Posterior vena cava (tissue), 2 donors: Measurements from ENCODE around the gene INTS1. TPM values are rescaled to one million over a fixed set of nuclear protein-coding genes. Genes with fewer than 3 reads are reported as not detected.

Experiments used
- DNase-seq: peaks from one replicate; pipeline ENCODE4 v3.0.0-alpha.2; 2020; ENCODE audit warnings: low spot score
- intact Hi-C, 2 donors: fragments of 100-400 bp; cut with DNase I; formaldehyde crosslinking; loops; one replicate each; pipeline versions ENCODE4 v1.14.1 to v1.14.2; 2022 to 2023
- total RNA-seq, 2 donors: library from RNA; stranded (reverse); fragmentation: NEBNext Ultra II Directional; extraction: Animal tissue kit (Norgen Biotek cat#: 25700); gene quantifications; one replicate each; pipeline ENCODE4 v1.2.1, GENCODE V29; 2021
- donor health status: DM: yes; HTN: yes; CAD: no.
- donor health status: DM: yes; HTN: yes; CAD: no.

Gene INTS1
- total RNA-seq, 2 donors from 2014 or later: 50.3 to 55.1 TPM

DNA sequence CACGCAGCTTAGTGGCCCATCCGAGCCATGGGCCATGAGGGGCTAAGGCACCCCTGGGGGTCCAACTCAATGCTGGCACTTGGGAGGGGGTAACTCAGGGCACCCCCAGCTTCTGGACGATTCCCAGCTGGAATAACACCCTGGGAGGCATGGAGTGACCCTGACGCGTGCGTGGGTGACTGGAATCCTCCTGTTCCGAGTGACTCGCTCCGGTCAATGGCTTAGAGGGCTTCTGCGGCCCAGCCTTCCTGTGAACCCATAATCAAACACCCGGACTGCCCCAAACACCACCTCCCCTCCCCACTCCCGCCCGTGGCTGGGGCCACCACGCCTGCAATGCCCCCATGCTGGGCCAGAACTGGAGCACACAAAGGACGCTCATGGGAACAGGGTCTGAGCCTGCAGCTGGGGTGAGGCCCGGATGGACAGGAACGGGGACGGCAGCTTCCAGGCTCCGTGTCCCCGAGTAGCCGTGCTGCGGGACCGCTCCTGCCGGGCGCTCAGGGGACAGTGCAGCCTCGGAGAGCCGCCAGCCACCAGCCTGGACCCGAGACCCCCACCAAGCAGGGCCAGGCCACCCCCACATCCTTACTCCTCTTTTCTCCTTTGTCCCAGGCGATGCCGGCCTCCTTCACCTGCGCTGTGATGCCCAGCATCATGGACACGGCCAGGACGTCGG lies 8.5 kb downstream of the INTS1 start:
- DNase-seq: no peak

DNA sequence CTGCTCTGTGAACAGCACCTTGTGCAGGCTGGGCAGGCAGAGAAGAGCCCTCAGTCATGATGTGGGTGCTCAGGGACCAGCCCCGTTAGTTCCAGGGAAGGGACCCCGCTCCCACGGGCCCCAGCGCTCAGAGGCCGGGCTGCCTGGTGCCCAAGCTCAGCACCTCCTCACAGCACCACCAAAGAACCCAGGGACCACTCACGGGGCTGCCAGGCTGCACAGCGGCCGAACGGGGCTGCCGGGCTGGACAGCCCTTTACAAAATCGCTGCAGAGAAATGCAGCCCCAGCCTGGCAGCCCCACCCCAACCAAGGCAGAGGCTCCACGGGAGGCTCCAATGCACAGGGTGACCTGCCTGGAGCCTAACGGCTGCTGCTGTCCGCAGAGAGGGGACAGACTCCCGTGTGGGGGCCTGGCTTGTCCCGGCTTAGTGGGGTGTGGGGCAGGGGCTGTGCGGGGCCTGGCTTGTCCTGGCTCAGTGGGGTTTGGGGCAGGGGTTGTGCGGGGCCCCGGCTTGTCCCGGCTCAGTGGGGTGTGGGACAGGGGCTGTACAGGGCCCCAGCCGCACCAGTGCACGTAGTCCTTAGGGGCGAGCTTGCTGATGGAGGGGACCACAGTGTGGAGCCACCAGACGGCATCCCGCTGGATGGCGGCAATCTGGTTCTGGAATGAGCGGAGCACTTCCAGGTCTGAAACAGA lies 9.2 kb downstream of the INTS1 start:
- intact Hi-C loops: no loop called here
- no peak for DNase-seq

More for the DNA sequence above, 8.5 kb downstream of the INTS1 start:
- intact Hi-C loops: no loop called here

DNA sequence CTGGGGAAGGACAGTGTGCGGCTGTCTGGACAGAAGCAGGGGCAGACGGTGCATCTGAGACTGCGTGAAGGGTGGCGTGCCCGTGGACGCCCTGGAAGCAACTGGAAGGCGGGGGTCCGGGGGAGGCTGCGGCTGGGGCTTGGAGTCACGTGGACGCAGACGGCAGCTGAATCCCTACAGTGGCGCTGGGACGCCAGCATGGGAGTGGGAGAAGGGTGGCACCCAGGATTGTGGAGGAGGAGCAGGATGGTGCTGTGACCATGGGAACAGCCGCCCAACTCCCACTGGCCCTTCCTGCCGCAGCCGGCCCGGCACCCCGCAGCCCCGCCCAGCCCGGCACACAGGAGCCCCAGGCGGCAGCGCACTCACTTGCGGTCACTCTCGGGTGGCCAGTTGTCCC lies 9.7 kb downstream of the INTS1 start:
- intact Hi-C loops: no loop called here
- no peak for DNase-seq

DNA sequence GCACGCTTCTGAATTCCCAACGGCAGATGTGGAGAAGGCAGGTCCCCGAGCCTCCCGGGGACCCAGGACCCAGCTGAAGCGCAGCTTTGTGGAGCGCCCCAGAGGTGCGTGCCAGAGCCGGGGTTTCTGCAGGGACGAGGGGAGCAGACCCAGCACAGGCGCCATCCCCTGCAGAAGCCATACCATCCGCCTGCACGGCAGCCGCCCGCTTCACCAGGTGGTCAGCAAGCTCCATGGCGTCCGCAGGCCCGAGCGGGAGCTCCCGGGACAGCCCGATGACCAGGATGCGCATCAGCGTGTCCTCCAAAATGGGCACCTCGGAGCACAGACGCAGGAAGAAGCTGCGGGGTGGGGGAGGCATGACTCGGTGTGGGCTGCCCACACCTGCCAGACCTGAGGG lies 10.6 kb downstream of the INTS1 start:
- intact Hi-C loops: no loop called here
- no peak for DNase-seq

DNA sequence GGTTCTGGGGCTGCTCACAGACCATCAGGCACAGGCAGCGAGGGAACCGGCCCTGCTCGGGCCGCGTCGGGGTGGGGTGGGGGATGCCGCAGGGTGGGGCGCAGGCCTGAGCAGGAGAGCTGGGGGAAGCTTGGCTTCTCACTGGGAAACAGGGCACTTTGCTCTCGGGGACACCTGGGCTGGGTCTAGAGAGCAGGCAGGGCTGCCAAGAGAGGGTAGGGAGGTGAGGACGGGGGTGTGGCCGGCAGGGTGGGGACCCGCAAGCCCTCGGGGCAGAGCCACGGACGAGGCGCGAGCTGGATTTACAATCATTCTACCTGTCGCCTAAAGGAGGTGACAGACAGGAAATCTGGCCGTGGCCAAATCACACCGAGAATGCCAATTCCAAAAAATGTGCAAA lies 11.1 kb downstream of the INTS1 start:
- intact Hi-C loops: no loop called here
- DNase-seq: no peak

DNA sequence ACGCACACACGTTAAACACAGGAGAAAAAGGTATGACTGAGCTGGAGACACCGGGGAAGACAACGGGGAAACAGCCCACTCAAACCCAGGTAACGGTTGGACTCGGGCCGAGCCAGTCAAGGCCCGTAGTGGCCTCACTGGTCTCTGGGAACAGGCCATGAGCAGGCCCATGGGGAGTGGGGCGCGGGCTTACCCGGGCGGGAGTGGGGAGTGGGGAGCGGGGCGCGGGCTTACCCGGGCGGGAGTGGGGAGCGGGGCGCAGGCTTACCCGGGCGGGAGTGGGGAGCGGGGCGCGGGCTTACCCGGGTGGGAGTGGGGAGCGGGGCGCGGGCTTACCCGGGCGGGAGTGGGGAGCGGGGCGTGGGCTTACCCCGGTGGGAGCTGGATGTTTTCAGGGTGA lies 11.5 kb downstream of the INTS1 start:
- no peak for DNase-seq
- intact Hi-C loops: no loop called here

DNA sequence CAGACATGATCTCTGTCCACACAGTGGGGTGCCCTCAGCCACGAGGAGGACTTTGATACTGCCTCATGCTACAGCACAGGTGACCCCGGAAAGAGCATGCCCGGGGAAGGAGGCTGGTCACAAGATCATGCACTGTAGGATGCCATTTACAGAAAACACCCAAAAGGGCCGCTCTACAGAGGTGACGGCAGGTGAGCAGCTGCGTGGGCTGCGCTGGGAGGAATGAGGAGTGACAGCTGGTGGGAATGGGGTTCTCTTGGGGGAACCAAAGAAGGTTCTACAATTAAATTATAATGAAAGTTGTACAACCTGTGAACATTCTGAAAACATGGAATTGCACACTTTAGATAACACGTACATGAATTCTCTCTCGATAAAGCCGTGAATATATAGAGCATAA lies 12.0 kb downstream of the INTS1 start:
- no peak for DNase-seq
- intact Hi-C loops: no loop called here

DNA sequence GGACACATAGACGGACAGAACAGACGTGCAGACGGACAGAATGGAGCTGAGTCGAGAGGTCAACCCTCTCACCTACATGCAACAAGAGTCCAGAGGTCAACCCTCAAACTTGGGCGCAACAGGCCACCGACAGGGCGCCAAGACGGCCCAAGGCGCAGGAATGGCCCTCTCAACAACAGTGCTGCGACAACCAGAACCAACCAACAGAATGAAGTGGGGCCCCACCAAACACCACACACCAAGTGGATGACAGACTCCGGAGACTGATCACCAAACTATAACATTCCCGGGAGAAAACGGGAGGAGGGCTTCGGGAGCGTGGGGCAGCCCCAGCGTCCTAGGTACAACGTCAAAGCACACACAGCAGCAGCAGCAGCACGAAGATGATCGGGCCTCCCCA lies 13.4 kb downstream of the INTS1 start:
- no peak for DNase-seq
- intact Hi-C loops: no loop called here

DNA sequence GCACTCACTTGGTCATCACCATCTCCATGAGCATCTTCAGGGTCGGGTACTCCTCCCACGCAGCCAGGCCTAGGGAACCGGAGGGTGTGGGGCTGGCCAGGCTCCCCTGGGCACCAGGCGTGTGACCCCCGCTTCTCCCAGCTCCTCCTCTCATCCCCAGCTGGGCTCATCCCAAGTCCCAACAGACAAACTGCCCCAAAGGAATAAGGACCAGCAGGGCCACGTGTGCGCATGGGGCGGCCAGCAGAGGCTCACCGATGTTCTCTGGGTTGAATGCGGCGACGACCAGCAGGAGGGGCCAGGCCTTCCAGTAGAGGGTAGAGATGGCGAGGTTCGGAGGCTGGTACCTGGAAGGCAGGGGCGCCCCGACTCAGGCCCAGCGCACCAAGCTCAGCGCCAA lies 14.9 kb downstream of the INTS1 start:
- intact Hi-C loops: no loop called here
- DNase-seq: no peak

DNA sequence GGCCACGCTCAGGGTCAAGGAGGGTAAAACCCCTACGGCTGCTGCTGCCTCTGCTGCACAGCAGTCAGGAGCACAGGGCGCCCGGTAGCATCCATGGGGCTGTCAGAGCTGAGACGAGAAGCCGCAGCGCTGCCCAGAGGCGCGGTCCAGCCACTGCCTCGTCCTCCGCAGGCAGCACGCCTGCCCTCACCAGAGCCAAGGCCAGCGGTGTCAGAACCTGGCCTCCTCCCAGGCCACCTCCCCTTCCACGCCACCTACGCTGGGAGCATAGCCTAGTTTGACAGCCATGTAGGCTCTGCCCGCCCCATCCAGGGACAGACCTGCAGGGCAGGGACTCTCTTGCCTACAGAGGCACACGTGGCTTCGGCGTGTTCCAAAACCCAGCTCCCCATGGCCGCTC lies 16.2 kb downstream of the INTS1 start:
- no peak for DNase-seq
- intact Hi-C loops: no loop called here

DNA sequence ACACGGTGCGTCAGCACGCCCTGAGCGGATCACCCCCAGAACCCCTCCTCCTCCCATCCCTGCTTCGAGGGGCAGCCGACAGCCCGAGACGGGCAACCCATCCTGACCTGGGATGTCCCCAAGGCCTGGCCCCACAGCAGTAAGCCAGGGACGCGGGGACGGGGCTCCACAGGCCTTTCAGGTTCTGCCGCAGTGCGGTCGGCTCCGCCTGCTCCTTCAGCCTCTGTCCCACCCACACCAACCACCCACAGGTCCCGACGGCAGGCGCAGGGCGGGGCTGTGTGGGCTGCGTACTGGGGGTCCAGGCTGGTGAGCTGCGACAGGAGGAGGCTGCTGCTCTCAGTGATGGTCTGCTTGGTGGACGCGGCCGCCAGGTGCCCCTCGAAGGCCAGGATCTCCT lies 16.7 kb downstream of the INTS1 start:
- DNase-seq: no peak

DNA sequence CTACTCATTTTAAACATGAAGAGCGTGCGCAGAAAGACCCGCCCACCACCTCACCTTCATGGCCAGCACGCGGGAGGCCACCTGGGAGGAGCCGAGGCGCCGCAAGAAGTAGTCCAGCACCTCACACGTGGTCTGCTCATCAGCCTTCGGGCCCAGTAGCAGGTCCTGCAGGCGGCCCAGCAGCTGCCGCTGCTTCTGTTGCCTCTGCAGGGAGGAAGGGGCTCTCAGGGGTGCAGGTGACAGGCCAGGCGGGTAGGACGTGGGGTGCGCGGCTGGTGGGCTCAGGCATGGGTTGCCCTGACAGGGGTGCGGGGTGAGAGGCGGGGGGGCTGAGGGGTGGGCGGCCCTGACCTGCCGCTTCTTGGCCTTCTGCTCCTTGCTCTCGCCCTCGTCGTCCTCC lies 17.6 kb downstream of the INTS1 start:
- DNase-seq: no peak
- intact Hi-C loops: no loop called here

More for the DNA sequence above, 16.7 kb downstream of the INTS1 start:
- intact Hi-C loops: no loop called here

DNA sequence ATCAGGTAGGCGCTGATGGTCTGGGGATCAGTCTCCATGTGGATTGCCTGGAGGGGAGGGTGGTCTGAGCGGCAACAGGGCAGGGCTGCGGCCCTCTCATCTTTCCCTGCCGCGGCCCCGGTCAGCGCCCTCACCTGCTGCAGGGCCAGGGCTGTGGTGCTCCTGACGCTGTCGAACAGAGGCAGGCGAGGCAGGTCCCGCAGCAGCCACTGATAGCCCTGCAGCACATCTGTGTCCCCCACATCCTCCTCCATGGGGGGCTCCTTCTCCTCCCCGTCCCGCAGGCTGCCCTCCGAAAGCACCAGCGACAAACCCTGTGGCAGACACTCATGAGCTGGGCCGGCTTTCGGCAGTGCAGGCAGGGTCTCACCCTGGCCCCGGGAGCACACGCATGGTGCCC lies 19.0 kb downstream of the INTS1 start:
- no peak for DNase-seq
- intact Hi-C loops: no loop called here

DNA sequence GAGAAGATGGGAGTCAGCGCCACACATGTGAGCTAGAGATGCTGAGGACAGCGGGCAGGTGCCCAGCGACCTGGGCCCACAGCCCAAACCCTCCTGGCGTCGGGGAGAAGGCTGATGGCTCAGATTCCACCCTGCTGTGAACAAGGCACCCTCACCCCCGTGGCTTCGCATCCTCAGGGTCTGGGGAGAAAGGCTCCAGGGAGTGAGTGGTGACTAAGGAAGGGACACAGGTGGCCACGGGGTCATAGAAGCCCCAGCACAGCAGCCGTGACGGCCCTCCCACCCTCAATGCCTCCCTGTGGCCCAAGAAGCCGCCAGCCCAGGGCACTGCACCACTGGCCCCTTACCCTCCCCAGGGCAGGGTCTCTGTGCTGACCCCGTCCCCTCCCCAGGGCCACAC lies 19.6 kb downstream of the INTS1 start:
- intact Hi-C loops: no loop called here
- no peak for DNase-seq

DNA sequence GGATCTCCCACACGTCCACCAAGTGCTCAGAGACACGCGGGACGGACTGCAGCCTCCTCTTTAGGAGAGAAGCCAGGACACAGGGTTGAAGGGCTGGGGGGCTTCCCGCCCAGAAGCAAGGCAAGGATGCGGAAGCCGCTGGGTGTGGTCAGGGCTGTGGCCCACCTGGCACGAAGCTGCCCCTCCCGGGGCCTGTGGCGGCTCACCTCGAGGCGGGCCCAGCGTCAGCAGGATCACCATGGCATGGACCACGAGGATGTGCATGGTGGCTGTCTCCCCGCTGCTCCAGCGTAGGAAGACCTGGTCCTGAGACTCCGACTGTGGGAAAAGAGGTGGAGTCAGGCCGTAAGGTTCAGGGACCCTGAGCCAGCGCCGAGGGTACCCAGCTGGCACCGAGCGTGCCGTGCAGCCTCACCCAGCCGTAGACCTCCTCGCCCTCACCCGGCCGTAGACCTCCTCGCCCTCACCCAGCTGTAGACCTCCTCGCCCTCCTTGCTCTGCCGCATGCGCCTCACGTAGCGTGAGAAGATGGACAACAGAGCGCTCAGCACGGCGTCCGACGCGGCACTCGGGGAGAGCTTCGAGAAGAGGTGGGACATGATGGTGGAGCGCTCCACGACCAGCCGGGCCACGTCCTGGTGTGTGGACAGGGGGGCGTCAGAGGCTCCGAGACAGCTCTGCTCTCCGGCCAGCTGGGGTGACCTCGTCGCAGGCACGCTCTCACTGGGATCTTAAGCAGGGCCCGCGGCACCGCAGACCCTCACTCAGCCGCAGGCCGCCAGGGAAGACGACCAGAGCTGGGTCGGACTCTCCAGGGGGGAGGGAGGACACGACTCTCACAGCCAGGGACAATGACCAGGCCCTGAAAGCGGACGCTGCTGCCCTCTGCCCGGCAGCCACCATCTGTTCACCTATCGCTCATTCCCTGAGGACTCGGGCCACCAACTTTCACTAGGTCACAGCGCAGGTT lies 20.4 kb downstream of the INTS1 start:
- intact Hi-C loops: no loop called here

DNA sequence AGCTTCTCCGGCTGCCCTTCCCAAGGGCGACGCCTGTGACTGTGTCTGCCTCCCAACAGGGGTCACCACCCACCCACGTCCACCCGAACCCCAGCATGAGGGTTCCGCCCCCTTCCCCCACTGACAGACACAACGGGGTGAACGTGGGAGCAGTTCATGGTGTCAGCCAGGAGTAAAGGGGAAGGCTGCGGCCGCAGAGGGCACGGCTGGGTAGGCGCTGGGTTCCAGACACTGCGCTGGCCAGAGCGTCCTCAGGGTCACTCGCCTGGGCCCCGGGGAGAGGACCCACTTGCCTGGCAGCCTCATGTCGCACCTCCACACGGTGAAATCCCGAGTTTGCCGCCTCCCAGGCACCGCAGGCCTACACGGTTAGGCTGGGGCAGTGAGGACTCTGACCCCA lies 21.1 kb downstream of the INTS1 start:
- intact Hi-C loops: no loop called here
- DNase-seq: no peak

More for the DNA sequence above, 20.4 kb downstream of the INTS1 start:
- no peak for DNase-seq

DNA sequence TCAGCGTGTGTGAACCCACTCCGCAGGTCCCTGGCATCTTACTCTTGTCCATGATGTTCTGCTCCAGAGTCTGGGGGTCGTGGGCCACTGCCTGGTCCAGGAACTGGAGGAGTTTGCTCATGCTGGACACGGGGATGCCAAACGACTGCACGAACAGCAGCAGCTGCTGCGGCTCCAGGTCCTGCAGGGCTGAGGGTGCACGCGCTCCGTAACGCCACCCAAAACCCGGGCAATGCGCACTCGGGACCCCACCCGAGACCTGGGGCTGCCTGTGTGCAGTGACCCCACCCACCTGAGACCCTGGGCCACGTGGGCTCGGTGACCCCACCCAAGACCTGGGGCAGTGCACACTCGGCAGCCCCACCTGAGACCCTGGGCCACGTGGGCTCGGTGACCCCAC lies 22.9 kb downstream of the INTS1 start:
- DNase-seq: no peak
- intact Hi-C loops: no loop called here

DNA sequence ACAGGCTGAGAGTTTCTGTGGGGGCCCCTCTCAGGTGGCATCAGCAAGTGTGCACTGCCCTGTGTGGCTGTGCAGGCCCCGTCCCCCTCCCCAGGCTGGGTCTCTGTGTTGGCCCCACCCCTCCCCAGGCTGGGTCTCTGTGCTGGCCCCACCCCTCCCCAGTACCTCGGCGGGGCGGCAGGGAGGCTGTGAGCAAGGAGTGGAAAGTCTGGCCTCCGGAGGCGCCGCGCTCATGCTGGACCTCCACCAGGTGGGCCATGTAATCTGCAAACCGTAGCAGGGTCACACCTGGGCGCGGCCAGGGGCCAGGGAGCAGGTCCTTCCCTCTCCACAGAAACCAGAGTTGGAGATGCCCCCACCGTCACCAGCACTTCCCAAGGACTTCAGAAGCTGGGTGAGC lies 23.5 kb downstream of the INTS1 start:
- intact Hi-C loops: no loop called here
- no peak for DNase-seq

DNA sequence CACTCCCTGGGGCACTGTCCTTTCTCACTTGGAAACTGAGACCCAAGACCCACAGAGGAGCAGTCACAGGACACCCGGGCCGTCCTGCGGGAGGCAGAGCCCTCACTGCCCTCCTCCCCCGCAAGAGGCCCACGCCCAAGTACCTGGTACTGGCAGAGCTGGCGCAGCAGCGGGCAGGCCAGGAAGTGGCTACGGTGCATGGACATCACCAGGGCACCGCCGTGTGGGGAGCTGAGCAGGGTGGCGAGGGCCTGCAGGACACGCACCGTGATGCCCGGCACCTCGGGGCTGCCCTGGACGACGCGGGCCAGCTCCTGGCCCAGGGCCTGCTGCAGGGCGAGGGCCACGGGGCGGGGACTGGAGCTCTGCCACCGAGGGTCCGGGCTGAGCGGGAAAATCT lies 24.9 kb downstream of the INTS1 start:
- intact Hi-C loops: no loop called here
- no peak for DNase-seq

DNA sequence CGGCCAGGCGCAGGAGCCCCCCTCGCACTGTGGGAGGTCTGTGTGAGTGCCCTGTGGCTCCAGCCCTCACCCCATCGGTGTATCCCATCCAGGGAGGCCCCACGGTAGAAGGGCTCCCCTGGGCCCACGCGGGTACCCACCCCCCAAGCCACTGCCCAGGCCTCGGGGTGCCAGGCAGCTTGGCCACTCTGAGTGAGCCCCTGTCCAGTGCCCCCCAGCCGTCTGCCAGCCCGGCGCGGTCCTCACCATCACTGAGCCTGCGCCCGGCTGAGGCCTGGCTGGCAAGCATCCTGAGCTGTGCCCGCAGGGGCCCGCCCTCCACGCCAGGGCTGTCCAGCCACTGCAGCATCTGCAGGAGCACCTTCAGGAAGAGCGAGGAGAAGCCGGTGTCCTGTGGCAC lies 25.7 kb downstream of the INTS1 start:
- no peak for DNase-seq
- intact Hi-C loops: no loop called here
